ENCODE data around the gene LMCD1. TPM values are rescaled to one million over a fixed set of nuclear protein-coding genes. Genes with fewer than 3 reads are reported as not detected.

Gene LMCD1
- polyA plus RNA-seq, 2 of the 4 experiments (the other 2 are of a cell fraction), result 64.3 to 85.4 TPM

Other genes starting within 250 kb of the LMCD1 start
- gene SSUH2, start 143.0 kb downstream of the LMCD1 start, polyA plus RNA-seq (2011; rRNA removed), result 0.59 and 0.86 TPM in 2 replicates
- 0.35 to 0.56 TPM (median 0.47 TPM) in 3 replicates for gene SSUH2, start 143.0 kb downstream of the LMCD1 start, polyA plus RNA-seq (2017; fragmentation: RNase III; extraction: RNeasy Plus Mini Kit Qiagen cat#74134 plus additional on column Dnase treatment)
- gene CAV3, start 232.0 kb downstream of the LMCD1 start, polyA plus RNA-seq (2011; rRNA removed), result not detected in 2 replicates
- not detected in 3 replicates for gene CAV3, start 232.0 kb downstream of the LMCD1 start, polyA plus RNA-seq (2017; fragmentation: RNase III; extraction: RNeasy Plus Mini Kit Qiagen cat#74134 plus additional on column Dnase treatment)